LNCAP (cell line): ENCODE results near the gene CCNE1.

ENCODE experiments used
- TF ChIP-seq, protein P1 (sequence below): fragments of 450-650 bp; IDR thresholded peaks from 2 replicates; pipeline ENCODE4 v1.5.1; 2017; ENCODE audit warnings: mild to moderate bottlenecking

Gene CCNE1

DNA sequence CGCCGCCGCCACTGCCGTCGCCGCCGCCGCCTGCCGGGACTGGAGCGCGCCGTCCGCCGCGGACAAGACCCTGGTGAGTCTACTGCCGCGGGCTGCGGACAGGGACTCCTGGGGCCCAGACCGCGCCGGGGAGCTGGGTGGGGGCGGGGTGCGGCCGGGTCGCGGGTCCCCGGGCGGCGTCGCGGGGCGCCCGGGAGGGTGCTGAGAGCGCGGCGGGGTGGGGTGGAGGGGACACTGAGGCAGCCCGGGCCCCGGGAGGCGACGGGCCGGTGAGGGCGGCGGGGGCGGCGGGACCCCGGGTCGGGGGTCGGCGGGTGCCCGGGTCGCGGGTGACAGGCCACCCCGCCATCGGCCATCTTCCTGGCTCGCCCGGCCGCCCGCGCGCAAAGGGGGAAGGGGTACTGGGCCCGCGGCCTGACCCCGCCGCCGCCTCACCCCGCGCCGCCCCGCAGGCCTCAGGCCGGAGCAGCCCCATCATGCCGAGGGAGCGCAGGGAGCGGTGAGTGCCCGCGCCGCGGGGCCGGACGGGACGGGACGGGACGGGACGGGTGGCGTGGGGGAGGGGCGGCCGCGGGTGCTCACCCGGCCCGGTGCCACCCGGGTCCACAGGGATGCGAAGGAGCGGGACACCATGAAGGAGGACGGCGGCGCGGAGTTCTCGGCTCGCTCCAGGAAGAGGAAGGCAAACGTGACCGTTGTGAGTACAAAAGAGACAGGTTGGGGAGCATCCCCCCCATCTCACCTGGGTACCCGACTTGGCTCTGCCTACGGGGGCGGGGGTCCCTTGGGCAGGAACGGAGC lies 489 bp downstream of the CCNE1 start:
- TF ChIP-seq, protein P1, sequence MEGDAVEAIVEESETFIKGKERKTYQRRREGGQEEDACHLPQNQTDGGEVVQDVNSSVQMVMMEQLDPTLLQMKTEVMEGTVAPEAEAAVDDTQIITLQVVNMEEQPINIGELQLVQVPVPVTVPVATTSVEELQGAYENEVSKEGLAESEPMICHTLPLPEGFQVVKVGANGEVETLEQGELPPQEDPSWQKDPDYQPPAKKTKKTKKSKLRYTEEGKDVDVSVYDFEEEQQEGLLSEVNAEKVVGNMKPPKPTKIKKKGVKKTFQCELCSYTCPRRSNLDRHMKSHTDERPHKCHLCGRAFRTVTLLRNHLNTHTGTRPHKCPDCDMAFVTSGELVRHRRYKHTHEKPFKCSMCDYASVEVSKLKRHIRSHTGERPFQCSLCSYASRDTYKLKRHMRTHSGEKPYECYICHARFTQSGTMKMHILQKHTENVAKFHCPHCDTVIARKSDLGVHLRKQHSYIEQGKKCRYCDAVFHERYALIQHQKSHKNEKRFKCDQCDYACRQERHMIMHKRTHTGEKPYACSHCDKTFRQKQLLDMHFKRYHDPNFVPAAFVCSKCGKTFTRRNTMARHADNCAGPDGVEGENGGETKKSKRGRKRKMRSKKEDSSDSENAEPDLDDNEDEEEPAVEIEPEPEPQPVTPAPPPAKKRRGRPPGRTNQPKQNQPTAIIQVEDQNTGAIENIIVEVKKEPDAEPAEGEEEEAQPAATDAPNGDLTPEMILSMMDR = no peak

DNA sequence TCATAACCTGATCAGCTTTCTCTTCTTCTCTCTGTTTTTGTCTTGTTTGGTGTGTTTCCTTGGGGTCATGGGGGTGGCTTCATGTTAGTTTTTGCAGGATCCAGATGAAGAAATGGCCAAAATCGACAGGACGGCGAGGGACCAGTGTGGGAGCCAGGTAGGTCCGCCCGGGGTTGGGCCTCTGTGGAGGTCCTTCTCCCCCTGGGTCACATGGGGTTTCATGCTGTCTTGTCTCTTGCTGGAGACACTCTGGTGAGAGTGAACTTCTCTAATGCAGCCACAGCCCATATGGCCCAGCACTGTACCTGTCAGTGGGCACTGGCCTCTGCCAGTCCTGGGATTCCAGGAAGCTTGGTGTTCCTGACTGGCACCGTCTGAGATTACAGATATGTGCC lies 1.1 kb downstream of the CCNE1 start:
- TF ChIP-seq, protein P1 = no peak

GRCh38 chr19:29813642-29814041 lies 1.9 kb downstream of the CCNE1 start:
- TF ChIP-seq, protein P1 = no peak

GRCh38 chr19:29815231-29815630 lies 3.4 kb downstream of the CCNE1 start:
- TF ChIP-seq, protein P1 = no peak

DNA sequence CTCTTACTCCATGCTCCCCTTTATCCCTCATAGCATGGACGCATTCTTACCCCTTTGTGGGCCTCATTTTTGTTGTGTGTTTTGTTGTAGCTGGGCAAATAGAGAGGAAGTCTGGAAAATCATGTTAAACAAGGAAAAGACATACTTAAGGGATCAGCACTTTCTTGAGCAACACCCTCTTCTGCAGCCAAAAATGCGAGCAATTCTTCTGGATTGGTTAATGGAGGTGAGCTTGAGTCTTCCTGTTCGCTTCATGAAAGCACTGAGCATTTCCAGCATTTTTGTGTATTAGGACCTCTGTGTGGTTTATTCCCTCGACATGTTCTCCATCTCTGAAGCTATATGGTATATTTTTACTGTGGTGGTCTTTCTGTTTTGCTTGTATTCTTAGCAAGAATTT lies 5.5 kb downstream of the CCNE1 start:
- TF ChIP-seq, protein P1 = no peak

DNA sequence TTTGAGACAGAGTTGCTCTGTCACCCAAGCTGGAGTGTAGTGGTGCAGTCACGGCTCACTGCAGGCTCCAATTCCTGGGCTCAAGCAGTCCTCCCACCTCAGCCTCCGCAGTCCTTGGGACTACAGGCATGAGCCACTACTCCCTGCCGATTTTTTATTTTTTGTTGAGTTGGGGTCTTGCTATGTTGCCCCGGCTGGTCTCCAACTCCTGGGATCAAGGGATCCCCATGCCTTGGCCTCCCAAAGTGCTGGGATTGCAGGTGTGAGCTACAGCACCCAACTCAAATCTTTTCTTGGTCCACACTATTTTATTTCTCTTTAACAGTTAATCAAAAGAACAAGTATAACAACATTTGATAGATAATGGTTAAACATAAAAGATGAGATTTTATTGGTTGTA lies 7.5 kb downstream of the CCNE1 start:
- TF ChIP-seq, protein P1 = no peak

DNA sequence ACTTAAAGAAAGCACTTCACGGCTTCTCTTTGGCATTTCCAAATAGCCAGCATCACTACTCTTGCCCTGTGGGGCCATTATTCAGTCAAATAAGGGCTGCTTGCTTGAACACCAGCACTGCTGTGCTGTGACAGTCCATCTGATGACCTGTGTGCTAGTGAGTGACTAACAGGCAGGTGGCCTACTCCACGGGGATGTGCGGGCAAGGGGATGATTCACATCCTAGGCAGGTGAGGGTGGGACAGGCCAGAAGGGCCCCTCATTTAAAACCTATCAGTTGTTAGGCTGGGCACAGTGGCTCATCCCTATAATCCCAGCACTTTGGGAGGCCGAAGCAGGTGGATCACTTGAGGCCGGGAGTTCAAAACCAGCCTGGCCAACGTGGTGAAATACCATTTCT lies 8.2 kb downstream of the CCNE1 start:
- TF ChIP-seq, protein P1 = no peak
